ENCODE data around the gene PALLD.

GRCh38 chr4:168880811-168881595 lies 384.2 kb downstream of the PALLD start:
- TF ChIP-seq CTCF (IDR thresholded peaks at IDR 0.05) (no peak), POLR2A (IDR thresholded peaks at IDR 0.05) (no peak)

Data from right lobe of liver (tissue), 4 donors.